CD4-positive, CD25-positive, alpha-beta regulatory T cell (primary cell): ENCODE data around the gene FCGR3A. TPM values are rescaled to one million over a fixed set of nuclear protein-coding genes. Genes with fewer than 3 reads are reported as not detected.
"Not testable (repeated sequence)": the region's sequence is repeated elsewhere in the genome, so short reads cannot be mapped to it uniquely, and the experiment has no call there.

Source experiments
- ATAC-seq, 2 donors: fragments of 150-1000 bp; cut with Tn5 transposase; one replicate each; pipeline ENCODE4 v1.10.0; 2021; ENCODE audit warnings: low read depth in 2 of 2, moderate number of reproducible peaks in 2 of 2, moderate library complexity in 1 of 2
- DNase-seq, 3 donors: peaks; one replicate each; pipeline versions ENCODE4 v3.0.0 to v3.0.0-alpha.2; 2012 to 2022; ENCODE audit warnings: mixed read lengths in 1 of 3
- H3K27ac ChIP-seq: one replicate; pipeline ENCODE4 v1.7.0; 2013; ENCODE audit warnings: mild to moderate bottlenecking, low read length; ENCODE audit not compliant: insufficient read depth, poor library complexity, severe bottlenecking
- H3K27me3 ChIP-seq: one replicate; pipeline ENCODE4 v1.7.0; 2013; ENCODE audit warnings: low read length; ENCODE audit not compliant: control insufficient read depth, insufficient read depth
- H3K36me3 ChIP-seq: one replicate; pipeline ENCODE4 v1.7.0; 2013; ENCODE audit warnings: mild to moderate bottlenecking, low read length, moderate library complexity; ENCODE audit not compliant: control insufficient read depth, insufficient read depth
- H3K4me1 ChIP-seq: 2 replicates; pipeline ENCODE4 v1.7.0; 2013; ENCODE audit warnings: mild to moderate bottlenecking, low read length; ENCODE audit not compliant: insufficient read depth, control insufficient read depth, poor library complexity, severe bottlenecking
- H3K4me3 ChIP-seq: one replicate; pipeline ENCODE4 v1.7.0; 2013; ENCODE audit warnings: low read depth, mild to moderate bottlenecking, low read length, moderate library complexity
- H3K9me3 ChIP-seq, 2 experiments: 1 replicate in 1 of 2; 2 replicates in 1 of 2; pipeline ENCODE4 v1.7.0; 2013; ENCODE audit warnings: low read length in 2 of 2, mild to moderate bottlenecking in 1 of 2, moderate library complexity in 1 of 2; ENCODE audit not compliant: control insufficient read depth in 2 of 2
- H3K27ac Mint-ChIP-seq, 3 donors: one replicate each; pipeline ENCODE4 v1.8.0; 2020 to 2022; ENCODE audit warnings: mild to moderate bottlenecking in 3 of 3, mixed read lengths in 3 of 3, moderate library complexity in 2 of 3
- H3K27me3 Mint-ChIP-seq: one replicate; pipeline ENCODE4 v1.8.0; 2022; ENCODE audit warnings: mild to moderate bottlenecking, mixed read lengths
- H3K36me3 Mint-ChIP-seq: one replicate; pipeline ENCODE4 v1.8.0; 2020; ENCODE audit warnings: mixed read lengths
- H3K4me1 Mint-ChIP-seq, 4 donors: one replicate each; pipeline ENCODE4 v1.8.0; 2020 to 2022; ENCODE audit warnings: mixed read lengths in 4 of 4, mild to moderate bottlenecking in 1 of 4
- H3K4me3 Mint-ChIP-seq, 4 donors: one replicate each; pipeline ENCODE4 v1.8.0; 2020 to 2022; ENCODE audit warnings: mild to moderate bottlenecking in 4 of 4, mixed read lengths in 4 of 4, moderate library complexity in 3 of 4
- H3K9me3 Mint-ChIP-seq, 7 donors: one replicate each; pipeline ENCODE4 v1.8.0; 2020 to 2022; ENCODE audit warnings: mixed read lengths in 7 of 7, mild to moderate bottlenecking in 3 of 7, moderate library complexity in 2 of 7
- polyA plus RNA-seq, 4 donors: library from polyadenylated mRNA; unstranded; fragments of 300-500 nt; fragmentation: Illumina TruSeq; gene quantifications; one replicate each; pipeline ENCODE4 v1.2.3, GENCODE V29; 2021
- total RNA-seq: library from RNA; stranded (reverse); gene quantifications from one replicate; pipeline ENCODE4 v1.2.3, GENCODE V29; 2022

Gene FCGR3A
- total and polyA plus RNA-seq, 5 donors from 2014 or later: 0.52 to 0.83 (median 0.79) TPM; not detected in 2

DNA sequence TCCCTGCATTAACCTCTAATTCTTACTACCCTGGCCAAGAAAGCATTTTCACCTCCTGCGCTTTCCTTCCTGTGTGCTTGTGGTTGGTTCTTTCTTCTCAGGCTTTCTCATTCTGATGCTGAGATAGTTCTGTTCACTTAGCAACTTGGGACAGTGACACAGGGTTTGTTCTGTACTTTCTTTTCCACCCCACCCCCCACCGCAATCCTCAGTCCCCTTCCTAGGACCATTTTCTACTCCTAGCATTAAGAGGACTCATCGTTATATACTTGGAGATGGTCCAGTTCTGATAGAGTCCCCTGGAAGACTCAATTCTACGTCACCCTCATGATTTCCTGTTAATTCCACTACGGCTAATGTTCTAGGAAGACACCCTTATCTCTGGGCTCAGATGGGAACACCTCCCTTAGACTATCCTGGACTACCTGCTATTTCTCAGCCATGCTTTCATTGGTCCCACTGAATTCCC, 7.5 kb downstream of the FCGR3A start:
- ATAC-seq (peak; percentile 63), DNase-seq (peak in 2 of 3 donors; percentile 46 to 81)
- H3K9me3 ChIP-seq, H3K36me3 Mint-ChIP-seq, H3K27ac ChIP-seq, H3K4me1 ChIP-seq, H3K27me3 ChIP-seq, H3K9me3 Mint-ChIP-seq, H3K36me3 ChIP-seq: not testable (repeated sequence)
- Mint-ChIP-seq H3K4me1 (peaks cover 19 to 50% (median 28%) of the 10 kb centered on the region in 4 donors), H3K27ac (peak overlapping the region in 1 of 3 donors; percentile 20), H3K27me3 (peaks cover 29% of the 10 kb centered on the region), H3K4me3 (peak overlapping the region; percentile 8 to 44 (median 24))
- H3K4me3 ChIP-seq: peak overlapping the region; percentile 43

DNA sequence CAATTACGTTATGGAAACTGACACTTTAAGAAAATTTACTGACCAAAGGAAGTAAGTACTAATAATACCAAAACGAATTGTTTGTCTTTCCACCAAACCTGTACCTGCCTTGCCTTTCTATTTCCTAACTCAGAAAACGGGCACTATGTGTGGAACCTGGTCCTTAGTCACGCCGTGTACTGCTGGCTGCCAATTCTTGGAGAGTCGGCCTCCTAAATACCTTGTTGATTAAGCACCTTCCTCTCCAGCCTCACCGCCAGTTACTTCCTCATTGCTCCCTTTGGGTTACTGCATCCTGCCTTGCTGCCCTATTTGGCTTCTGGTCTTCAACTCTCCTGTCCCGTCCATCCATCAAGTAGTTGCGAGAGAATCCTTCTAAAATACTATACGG, 9.1 kb downstream of the FCGR3A start:
- H3K4me3 ChIP-seq: peak overlapping the region; percentile 86
- ATAC-seq, H3K36me3 ChIP-seq, H3K4me1 ChIP-seq, H3K9me3 ChIP-seq, H3K36me3 Mint-ChIP-seq, DNase-seq, H3K9me3 Mint-ChIP-seq, H3K27me3 ChIP-seq: not testable (repeated sequence)
- H3K4me3 Mint-ChIP-seq: peak overlapping the region; percentile 90 to 98 (median 94)
- H3K27ac ChIP-seq: peak overlapping the region; percentile 47
- peaks cover 21% of the 10 kb centered on the region for H3K27me3 Mint-ChIP-seq
- peak overlapping the region; percentile 96 to 100 (median 96) for H3K27ac Mint-ChIP-seq
- H3K4me1 Mint-ChIP-seq: peaks cover 19 to 50% (median 28%) of the 10 kb centered on the region in 4 donors

DNA sequence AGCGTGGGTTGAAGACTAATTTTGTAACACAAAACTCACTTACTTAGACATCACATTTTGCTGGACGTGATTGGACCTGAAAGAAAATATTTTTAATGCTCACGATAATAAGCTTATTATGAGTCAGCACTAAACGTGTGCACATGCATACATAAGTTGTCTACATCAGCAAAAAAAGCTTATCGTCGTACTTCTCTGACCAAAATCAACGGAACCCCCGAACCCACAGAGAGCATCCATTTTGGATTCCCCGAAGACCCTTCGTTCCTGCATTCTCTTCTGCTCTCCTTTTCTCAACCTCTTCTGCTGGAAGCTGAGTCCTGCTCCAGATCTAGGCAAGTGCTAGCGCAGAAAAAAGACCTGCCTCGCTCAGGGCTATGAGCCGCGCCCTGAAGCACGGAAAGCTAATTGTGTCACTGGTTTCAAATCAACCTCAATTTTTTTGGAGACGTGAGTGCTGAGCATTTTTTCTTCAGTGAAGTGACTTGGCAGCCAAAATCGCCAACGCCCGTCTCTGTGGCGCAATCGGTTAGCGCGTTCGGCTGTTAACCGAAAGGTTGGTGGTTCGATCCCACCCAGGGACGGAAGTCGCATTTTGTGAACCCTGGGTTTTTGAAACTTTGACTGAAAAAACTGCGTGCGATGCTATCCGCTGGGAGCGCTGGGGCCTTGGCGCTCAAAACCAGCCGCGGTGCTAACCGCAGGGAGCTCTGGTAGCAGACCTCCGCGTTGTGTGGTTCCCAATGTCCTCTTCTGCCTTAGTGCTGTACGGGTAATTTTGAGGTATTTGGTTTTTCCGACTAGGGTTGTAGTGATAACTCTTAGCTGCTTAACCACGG, 9.7 kb downstream of the FCGR3A start:
- H3K36me3 ChIP-seq, H3K9me3 ChIP-seq, H3K27me3 ChIP-seq, H3K36me3 Mint-ChIP-seq, H3K9me3 Mint-ChIP-seq, H3K4me1 ChIP-seq: not testable (repeated sequence)
- Mint-ChIP-seq H3K27me3 (peaks cover 26% of the 10 kb centered on the region), H3K27ac (peak overlapping the region; percentile 96 to 100 (median 96)), H3K4me3 (peak overlapping the region; percentile 90 to 98 (median 94)), H3K4me1 (peaks cover 19 to 44% (median 26%) of the 10 kb centered on the region in 4 donors)
- DNase-seq: peak; percentile 60 to 88 (median 87)
- peak overlapping the region; percentile 86 for H3K4me3 ChIP-seq
- ATAC-seq: peak; percentile 69 to 71
- H3K27ac ChIP-seq: peak overlapping the region; percentile 47

DNA sequence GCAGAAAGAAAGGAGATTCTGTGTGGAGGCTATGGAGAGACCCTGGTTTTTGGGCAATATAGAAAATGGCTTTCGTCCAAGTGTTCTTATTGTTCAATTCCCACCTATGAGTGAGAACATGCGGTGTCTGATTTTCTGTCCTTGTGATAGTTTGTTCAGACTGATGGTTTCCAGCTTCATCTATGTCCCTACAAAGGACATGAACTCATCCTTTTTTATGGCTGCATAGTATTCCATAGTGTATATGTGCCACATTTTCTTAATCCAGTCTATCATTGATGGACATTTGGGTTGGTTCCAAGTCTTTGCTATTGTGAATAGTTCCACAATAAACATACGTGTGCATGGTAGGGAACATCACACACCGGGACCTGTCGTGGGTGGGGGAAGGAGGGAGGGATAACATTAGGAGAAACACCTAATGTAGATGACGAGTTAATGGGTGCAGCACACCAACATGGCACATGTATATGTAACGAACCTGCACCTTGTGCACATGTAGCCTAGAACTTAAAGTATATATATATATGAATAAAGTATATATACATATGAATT, 10.6 kb downstream of the FCGR3A start:
- not testable (repeated sequence) for H3K27me3 ChIP-seq, H3K36me3 ChIP-seq, H3K27ac Mint-ChIP-seq, H3K36me3 Mint-ChIP-seq, H3K27ac ChIP-seq, H3K4me3 ChIP-seq, H3K9me3 ChIP-seq, ATAC-seq, DNase-seq, H3K9me3 Mint-ChIP-seq, H3K4me1 ChIP-seq
- H3K4me3 Mint-ChIP-seq: peak overlapping the region in 3 of 4 donors; percentile 28 to 98 (median 95)
- H3K4me1 Mint-ChIP-seq: peaks cover 19 to 42% (median 26%) of the 10 kb centered on the region in 4 donors
- H3K27me3 Mint-ChIP-seq: peaks cover 26% of the 10 kb centered on the region

DNA sequence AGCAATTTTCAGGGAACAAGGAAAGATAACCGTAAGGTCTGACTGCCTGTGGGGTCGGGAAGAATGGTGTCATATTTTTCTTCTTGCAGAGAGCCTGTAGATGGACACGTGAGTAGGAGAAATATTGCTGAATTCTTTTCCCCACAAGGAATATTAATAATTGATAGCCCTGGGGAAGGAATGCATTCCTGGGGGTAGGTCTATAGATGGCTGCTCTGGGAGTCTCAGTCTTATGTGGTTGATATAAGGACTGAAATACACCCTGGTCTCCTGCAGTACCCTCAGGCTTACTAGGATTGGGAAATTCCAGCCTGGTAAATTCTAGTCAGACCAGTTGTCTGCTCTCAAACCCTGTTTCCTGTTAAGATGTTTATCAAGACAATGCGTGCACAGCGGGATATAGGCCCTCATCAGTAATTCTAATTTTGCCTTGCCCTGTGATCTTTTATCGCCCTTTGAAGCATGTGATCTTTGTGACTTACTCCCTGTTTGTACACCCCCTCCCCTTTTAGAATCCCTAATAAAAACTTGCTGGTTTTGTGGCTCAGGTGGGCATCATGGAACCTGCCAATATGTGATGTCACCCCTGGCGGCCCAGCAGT, 12.4 kb downstream of the FCGR3A start:
- not testable (repeated sequence) for H3K4me3 ChIP-seq, ATAC-seq, H3K4me3 Mint-ChIP-seq, H3K27ac ChIP-seq, H3K9me3 ChIP-seq, DNase-seq, H3K36me3 ChIP-seq, H3K27ac Mint-ChIP-seq, H3K27me3 ChIP-seq, H3K4me1 ChIP-seq, H3K9me3 Mint-ChIP-seq, H3K36me3 Mint-ChIP-seq
- Mint-ChIP-seq H3K4me1 (peaks cover 19 to 35% (median 25%) of the 10 kb centered on the region in 4 donors), H3K27me3 (peaks cover 35% of the 10 kb centered on the region)

DNA sequence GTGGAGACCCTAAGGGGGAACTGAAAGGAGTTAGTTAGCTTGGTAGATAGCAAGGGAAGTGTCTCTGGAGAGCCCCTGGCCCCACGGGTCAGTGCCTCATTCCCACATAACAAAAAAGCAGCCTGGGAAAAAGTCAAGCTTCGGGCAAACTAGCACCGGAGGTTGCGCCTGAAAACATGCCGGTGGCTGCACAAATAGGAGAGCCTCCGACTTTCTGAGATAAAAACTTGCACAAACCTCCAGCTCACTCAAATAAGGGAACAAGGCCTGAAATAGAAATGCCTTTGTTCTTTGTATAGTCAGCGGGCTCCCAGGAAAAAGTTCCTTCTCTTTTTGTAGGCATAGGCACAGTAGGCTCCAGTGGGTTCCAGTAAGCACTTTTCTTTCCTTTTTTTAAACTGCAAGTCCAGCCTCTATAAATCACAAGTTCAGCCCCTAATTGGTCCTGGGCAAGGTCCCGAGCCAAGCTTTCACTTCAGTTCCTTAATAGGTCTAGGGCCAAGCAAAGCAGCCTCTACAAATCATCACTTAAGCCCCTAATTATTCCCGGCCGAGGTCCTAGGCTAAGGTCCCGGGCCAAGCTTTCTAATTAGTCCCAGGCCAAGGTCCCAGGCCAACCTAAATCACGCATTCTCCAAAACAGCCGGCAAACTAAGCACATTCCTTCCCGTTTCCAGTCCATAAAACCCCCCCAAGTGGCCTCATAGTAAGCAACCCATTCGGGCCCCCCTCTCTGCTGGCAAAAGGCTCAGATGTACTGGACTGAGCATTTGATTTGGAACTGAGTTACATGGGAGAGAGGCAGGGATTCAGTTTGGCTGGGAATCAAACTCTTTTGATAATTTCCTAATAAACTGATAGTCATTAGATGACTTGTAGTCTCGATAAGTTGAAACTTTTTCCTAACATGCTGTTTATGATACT, 16.7 kb downstream of the FCGR3A start:
- H3K9me3 Mint-ChIP-seq, H3K36me3 Mint-ChIP-seq, H3K4me1 ChIP-seq, H3K27me3 ChIP-seq, DNase-seq, H3K4me3 ChIP-seq, ATAC-seq, H3K36me3 ChIP-seq, H3K27ac ChIP-seq, H3K9me3 ChIP-seq: not testable (repeated sequence)
- peak overlapping the region in 3 of 4 donors; percentile 5 to 68 (median 29) for H3K4me3 Mint-ChIP-seq
- peak overlapping the region in 2 of 3 donors; percentile 60 to 74 for H3K27ac Mint-ChIP-seq
- H3K27me3 Mint-ChIP-seq: peaks cover 37% of the 10 kb centered on the region
- H3K4me1 Mint-ChIP-seq: peaks cover 9 to 17% (median 13%) of the 10 kb centered on the region in 4 donors

DNA sequence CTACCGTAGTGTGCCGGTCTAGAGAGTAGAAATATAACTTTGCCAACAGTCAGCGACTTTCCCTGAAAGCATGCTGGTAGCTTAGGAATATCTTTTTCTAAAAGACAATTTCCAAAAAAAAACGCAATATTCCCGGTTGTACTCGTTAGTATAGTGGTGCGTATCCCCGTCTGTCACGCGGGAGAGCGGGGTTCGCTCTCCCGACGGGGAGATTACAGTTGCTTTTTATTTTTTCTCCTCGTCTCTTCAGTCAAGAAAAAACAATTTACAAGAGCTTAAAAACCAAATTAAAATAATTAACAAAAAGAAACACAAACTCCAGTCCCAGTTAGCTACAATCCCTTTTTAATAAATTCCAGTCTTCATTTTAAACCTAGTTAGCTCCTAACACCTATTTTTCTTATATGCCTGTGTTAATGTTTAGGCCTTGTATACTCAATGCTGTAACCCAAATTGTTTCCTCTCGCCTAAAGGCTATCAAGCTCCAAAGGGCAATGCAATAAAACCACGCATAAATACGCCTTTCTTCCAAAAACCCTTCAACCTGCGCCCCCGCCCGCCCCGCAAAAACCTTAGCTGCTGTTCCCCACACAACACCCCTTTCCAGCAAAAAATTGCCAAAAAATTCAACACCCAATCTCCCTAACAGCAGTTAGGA, 17.5 kb downstream of the FCGR3A start:
- Histone ChIP-seq H3K27ac (no peak overlapping the region), H3K4me1 (peaks cover 8% of the 10 kb centered on the region), H3K27me3 (no peaks in the 10 kb centered on the region), H3K36me3 (no peaks in the 10 kb centered on the region), H3K9me3 (peaks cover 0 to 2% of the 10 kb centered on the region in 2 experiments), H3K4me3 (no peak overlapping the region)
- Mint-ChIP-seq H3K36me3 (no peaks in the 10 kb centered on the region), H3K4me1 (peaks cover 6 to 17% (median 13%) of the 10 kb centered on the region in 4 donors), H3K9me3 (peaks cover 0 to 3% (median 0%) of the 10 kb centered on the region in 7 donors), H3K4me3 (peak overlapping the region; percentile 5 to 76 (median 52)), H3K27me3 (peaks cover 42% of the 10 kb centered on the region), H3K27ac (peak overlapping the region in 1 of 3 donors; percentile 60)
- ATAC-seq: no peak
- no peak for DNase-seq
